GM12872 (cell line): Measurements from ENCODE around the gene ST6GALNAC4.
A peak's percentile ranks its signal among the peaks of the same experiment; 100 is the strongest.

Experiments used
- CTCF ChIP-seq: IDR thresholded peaks from 3 replicates; pipeline ENCODE4 v1.5.1; 2011; ENCODE audit warnings: low read depth, mild to moderate bottlenecking, low read length, moderate library complexity; ENCODE audit not compliant: insufficient read depth

ST6GALNAC4 gene

GRCh38 chr9:127895811-127896210 is 21.0 kb downstream of the ST6GALNAC4 start:
- no peak for TF ChIP-seq CTCF

GRCh38 chr9:127893392-127893791 is 23.4 kb downstream of the ST6GALNAC4 start:
- TF ChIP-seq CTCF: no peak

- no peak for TF ChIP-seq CTCF
Observed at GRCh38 chr9:127892831-127893230, 24.0 kb downstream of the ST6GALNAC4 start.

GRCh38 chr9:127890053-127890452 is 26.8 kb downstream of the ST6GALNAC4 start:
- TF ChIP-seq CTCF: no peak

GRCh38 chr9:127887792-127888191 is 29.0 kb downstream of the ST6GALNAC4 start:
- peak; percentile 45; the same call in 2 of the 3 replicates for TF ChIP-seq CTCF

GRCh38 chr9:127886401-127886972 is 30.4 kb downstream of the ST6GALNAC4 start:
- no peak for TF ChIP-seq CTCF

GRCh38 chr9:127885508-127886281 is 31.1 kb downstream of the ST6GALNAC4 start:
- no peak for TF ChIP-seq CTCF
